Peyer's patch (tissue), 4 donors: ENCODE data around the gene SLC25A25. TPM values are rescaled to one million over a fixed set of nuclear protein-coding genes. Genes with fewer than 3 reads are reported as not detected.
A peak's percentile ranks its signal among the peaks of the same experiment; 100 is the strongest.

Experiments used
- DNase-seq, 3 donors: peaks; one replicate each; pipeline ENCODE4 v3.0.0-alpha.2; 2017 to 2019
- H3K27ac ChIP-seq, 4 donors: fragments of 200-600 bp; sonication (generic); one replicate each; pipeline ENCODE4 v1.5.1; 2016 to 2019
- H3K27me3 ChIP-seq, 2 donors: fragments of 200-600 bp; sonication (generic); one replicate each; pipeline ENCODE4 v1.5.1; 2019
- H3K36me3 ChIP-seq, 3 donors: fragments of 200-600 bp; sonication (generic); one replicate each; pipeline ENCODE4 v1.5.1; 2016 to 2019
- H3K4me1 ChIP-seq, 4 donors: fragments of 200-600 bp; sonication (generic); one replicate each; pipeline ENCODE4 v1.5.1; 2016 to 2019
- H3K4me3 ChIP-seq, 4 donors: fragments of 200-600 bp; sonication (generic); 1 replicate in 3 of 4; 2 replicates in 1 of 4; pipeline ENCODE4 v1.5.1; 2016 to 2019; ENCODE audit warnings: mild to moderate bottlenecking in 1 of 4
- H3K9me3 ChIP-seq, 4 donors: fragments of 200-600 bp; sonication (generic); one replicate each; pipeline ENCODE4 v1.5.1; 2016 to 2019; ENCODE audit warnings: mild to moderate bottlenecking in 1 of 4
- CTCF ChIP-seq, 6 experiments: fragments of 450-650 bp in 4 of 6; fragments of 200-600 bp in 2 of 6; sonication (generic) in 1 of 6; IDR thresholded peaks; one replicate each; pipeline ENCODE4 v1.5.1; 2017 to 2019; ENCODE audit warnings: antibody characterized with exemption in 6 of 6, mild to moderate bottlenecking in 3 of 6, moderate library complexity in 1 of 6
- POLR2A ChIP-seq, 2 donors: fragments of 450-650 bp; IDR thresholded peaks; one replicate each; pipeline ENCODE4 v1.5.1; 2017; ENCODE audit warnings: antibody characterized with exemption in 2 of 2, mild to moderate bottlenecking in 2 of 2, moderate library complexity in 2 of 2
- total RNA-seq, 4 donors: library from RNA; depleted of rRNA; stranded (reverse); fragments of >200 nt; gene quantifications; one replicate each; pipeline ENCODE4 v1.1.0, GENCODE V29; 2016

The SLC25A25 gene
- total RNA-seq, 4 donors from 2014 or later = 18.2 to 44.1 (median 28.2) TPM

GRCh38 chr9:128047231-128047630 lies 20.8 kb upstream of the SLC25A25 start:
- no peaks in the 10 kb centered on the region for H3K9me3 ChIP-seq
- H3K4me3 ChIP-seq = no peak overlapping the region
- TF ChIP-seq POLR2A (IDR thresholded peaks at IDR 0.05) = no peak
- no peak for TF ChIP-seq CTCF (IDR thresholded peaks at IDR 0.05)
- no peak for DNase-seq
- H3K27ac ChIP-seq = no peak overlapping the region
- no peaks in the 10 kb centered on the region for H3K36me3 ChIP-seq
- no peaks in the 10 kb centered on the region for H3K27me3 ChIP-seq
- H3K4me1 ChIP-seq = peaks cover 0 to 7% (median 0%) of the 10 kb centered on the region in 4 donors

GRCh38 chr9:128048663-128049062 lies 19.4 kb upstream of the SLC25A25 start:
- no peaks in the 10 kb centered on the region for H3K36me3 ChIP-seq
- H3K27ac ChIP-seq = no peak overlapping the region
- H3K4me3 ChIP-seq = no peak overlapping the region
- H3K4me1 ChIP-seq = peaks cover 0 to 14% (median 0%) of the 10 kb centered on the region in 4 donors
- no peak for TF ChIP-seq POLR2A (IDR thresholded peaks at IDR 0.05)
- no peak for TF ChIP-seq CTCF (IDR thresholded peaks at IDR 0.05)
- H3K27me3 ChIP-seq = no peaks in the 10 kb centered on the region
- no peak for DNase-seq
- no peaks in the 10 kb centered on the region for H3K9me3 ChIP-seq

GRCh38 chr9:128049843-128050242 lies 18.2 kb upstream of the SLC25A25 start:
- no peak for DNase-seq
- Histone ChIP-seq H3K4me1 (peaks cover 0 to 16% (median 0%) of the 10 kb centered on the region in 4 donors), H3K27ac (no peak overlapping the region), H3K27me3 (no peaks in the 10 kb centered on the region), H3K4me3 (no peak overlapping the region), H3K36me3 (no peaks in the 10 kb centered on the region), H3K9me3 (no peaks in the 10 kb centered on the region)
- TF ChIP-seq CTCF (IDR thresholded peaks at IDR 0.05) (no peak), POLR2A (IDR thresholded peaks at IDR 0.05) (no peak)

GRCh38 chr9:128051932-128052709 lies 15.9 kb upstream of the SLC25A25 start:
- Histone ChIP-seq H3K27me3 (no peaks in the 10 kb centered on the region), H3K4me1 (peaks cover 0 to 38% (median 0%) of the 10 kb centered on the region in 4 donors), H3K27ac (peak overlapping the region in 3 of 4 donors; percentile 20 to 93 (median 85)), H3K4me3 (peak overlapping the region in 1 of 4 donors; percentile 20), H3K9me3 (no peaks in the 10 kb centered on the region), H3K36me3 (no peaks in the 10 kb centered on the region)
- TF ChIP-seq CTCF (IDR thresholded peaks at IDR 0.05) = peak in 1 of 6 experiments; percentile 13
- TF ChIP-seq POLR2A (IDR thresholded peaks at IDR 0.05) = peak in 1 of 2 donors; percentile 29
- peak; percentile 25 to 91 (median 89) for DNase-seq

GRCh38 chr9:128053560-128053959 lies 14.5 kb upstream of the SLC25A25 start:
- H3K4me1 ChIP-seq = peaks cover 0 to 50% (median 0%) of the 10 kb centered on the region in 4 donors
- no peaks in the 10 kb centered on the region for H3K9me3 ChIP-seq
- H3K36me3 ChIP-seq = no peaks in the 10 kb centered on the region
- H3K27me3 ChIP-seq = no peaks in the 10 kb centered on the region
- H3K27ac ChIP-seq = peak overlapping the region in 2 of 4 donors; percentile 25 to 85
- no peak overlapping the region for H3K4me3 ChIP-seq
- no peak for DNase-seq
- TF ChIP-seq POLR2A (IDR thresholded peaks at IDR 0.05) (no peak), CTCF (IDR thresholded peaks at IDR 0.05) (no peak)
